Measurements from ENCODE around the gene BMPR1B.

DNA sequence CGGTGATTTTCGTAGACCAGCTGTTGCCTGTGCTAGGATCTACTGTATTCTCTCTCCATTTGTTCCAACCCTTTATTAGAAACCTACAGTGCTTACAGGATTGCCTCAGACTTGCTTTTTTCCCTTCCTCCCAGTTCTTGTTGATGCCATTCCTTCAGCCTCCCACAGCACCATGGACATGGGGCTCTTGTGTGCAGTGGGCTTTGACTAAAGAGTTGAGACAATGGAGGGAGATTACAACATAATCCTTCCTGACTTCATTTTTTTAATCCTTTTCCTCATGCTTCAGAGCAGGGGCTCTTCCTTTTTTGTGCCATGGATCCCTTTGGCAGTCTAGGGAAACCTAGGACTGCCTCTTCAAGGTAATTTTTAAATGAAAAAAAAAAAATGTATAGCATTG, 92.1 kb downstream of the BMPR1B start:
- TF ChIP-seq TAF1 (IDR thresholded peaks at IDR 0.05; ENCODE audit: borderline replicate concordance, low read depth, low read length) (no peak), POLR2AphosphoS5 (IDR thresholded peaks at IDR 0.05; ENCODE audit: low read depth, low read length) (no peak)

Data from GM12892 (cell line).